OCI-LY3 (cell line): Measurements from ENCODE around the gene TENT5C.

ENCODE experiments used
- EZH2phosphoT487 ChIP-seq: fragments of 200-600 bp; shearing (Covaris generic); IDR thresholded peaks from 2 replicates; pipeline ENCODE4 v1.6.1; 2018; ENCODE audit warnings: antibody characterized with exemption, mixed run types, low read depth
- TF ChIP-seq, protein P1 (sequence below): fragments of 200-600, 300-600 bp; sonication (generic); IDR thresholded peaks from 2 replicates; pipeline ENCODE4 v1.5.1; 2014; ENCODE audit warnings: antibody characterized with exemption, low read length, low read depth

DNA sequence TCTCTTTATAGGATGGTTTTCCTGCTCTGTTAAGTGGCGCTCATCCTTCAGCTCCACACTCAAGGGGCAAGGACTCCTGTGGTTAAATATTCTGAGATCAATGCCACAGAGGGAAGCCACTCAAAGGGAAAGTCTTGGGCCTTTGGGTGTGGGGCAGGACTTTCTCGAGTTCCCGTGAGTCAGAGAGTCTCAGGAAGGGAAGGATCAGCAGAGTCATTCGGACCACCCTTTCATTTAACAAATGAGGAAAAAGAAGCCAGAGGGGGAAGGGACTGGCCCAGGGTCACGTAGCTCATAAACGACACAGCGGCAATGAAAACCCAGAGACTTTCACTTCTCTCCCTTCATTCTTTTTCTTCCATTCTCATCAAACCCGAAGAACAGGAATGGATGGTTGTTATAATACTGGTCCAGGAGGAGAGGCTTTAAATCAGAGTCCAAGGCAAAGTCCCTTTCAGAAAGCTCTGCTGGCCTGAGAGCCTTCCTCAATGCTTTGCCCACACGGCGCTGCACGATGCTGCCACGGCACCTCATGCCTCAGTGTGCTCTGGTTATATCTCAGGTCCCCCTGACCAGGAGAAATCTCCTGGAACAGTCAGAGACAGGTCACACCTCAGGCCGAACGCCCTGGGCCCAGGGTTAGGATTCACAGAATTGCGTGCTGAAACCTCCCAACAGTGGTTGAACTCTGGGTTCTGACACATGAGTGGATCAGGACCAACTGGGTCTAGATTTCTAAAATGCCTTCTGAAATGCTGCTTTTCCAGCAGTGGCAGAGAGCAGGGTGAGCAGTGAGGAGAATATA lies 65.3 kb downstream of the TENT5C start:
- TF ChIP-seq EZH2phosphoT487: no peak
- TF ChIP-seq, protein P1, sequence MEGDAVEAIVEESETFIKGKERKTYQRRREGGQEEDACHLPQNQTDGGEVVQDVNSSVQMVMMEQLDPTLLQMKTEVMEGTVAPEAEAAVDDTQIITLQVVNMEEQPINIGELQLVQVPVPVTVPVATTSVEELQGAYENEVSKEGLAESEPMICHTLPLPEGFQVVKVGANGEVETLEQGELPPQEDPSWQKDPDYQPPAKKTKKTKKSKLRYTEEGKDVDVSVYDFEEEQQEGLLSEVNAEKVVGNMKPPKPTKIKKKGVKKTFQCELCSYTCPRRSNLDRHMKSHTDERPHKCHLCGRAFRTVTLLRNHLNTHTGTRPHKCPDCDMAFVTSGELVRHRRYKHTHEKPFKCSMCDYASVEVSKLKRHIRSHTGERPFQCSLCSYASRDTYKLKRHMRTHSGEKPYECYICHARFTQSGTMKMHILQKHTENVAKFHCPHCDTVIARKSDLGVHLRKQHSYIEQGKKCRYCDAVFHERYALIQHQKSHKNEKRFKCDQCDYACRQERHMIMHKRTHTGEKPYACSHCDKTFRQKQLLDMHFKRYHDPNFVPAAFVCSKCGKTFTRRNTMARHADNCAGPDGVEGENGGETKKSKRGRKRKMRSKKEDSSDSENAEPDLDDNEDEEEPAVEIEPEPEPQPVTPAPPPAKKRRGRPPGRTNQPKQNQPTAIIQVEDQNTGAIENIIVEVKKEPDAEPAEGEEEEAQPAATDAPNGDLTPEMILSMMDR: no peak
